ENCODE measurements around the gene AKAP4.

DNA sequence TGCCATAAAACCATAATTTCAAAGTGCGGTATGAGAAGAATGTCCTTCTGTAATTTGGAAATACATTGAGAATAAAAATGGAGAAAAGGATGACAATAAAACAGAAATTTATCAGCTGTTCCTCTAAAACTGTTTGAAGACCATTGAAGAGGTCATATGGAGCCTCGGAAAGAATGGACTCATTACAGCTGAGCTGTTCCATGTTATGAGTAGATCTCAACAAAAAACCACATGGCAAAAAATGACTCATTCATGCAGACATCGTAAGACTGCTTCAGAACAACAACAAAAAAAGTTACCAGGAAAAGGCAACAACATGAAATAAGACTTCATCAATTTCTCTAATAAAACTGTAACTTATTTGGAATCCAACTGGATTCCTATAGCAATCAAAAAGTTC, 39.7 kb downstream of the AKAP4 start:
- TF ChIP-seq EZH2 (IDR thresholded peaks at IDR 0.05; ENCODE audit: borderline replicate concordance, low read depth, low read length, severe bottlenecking), result no peak
- TF ChIP-seq, protein P1, sequence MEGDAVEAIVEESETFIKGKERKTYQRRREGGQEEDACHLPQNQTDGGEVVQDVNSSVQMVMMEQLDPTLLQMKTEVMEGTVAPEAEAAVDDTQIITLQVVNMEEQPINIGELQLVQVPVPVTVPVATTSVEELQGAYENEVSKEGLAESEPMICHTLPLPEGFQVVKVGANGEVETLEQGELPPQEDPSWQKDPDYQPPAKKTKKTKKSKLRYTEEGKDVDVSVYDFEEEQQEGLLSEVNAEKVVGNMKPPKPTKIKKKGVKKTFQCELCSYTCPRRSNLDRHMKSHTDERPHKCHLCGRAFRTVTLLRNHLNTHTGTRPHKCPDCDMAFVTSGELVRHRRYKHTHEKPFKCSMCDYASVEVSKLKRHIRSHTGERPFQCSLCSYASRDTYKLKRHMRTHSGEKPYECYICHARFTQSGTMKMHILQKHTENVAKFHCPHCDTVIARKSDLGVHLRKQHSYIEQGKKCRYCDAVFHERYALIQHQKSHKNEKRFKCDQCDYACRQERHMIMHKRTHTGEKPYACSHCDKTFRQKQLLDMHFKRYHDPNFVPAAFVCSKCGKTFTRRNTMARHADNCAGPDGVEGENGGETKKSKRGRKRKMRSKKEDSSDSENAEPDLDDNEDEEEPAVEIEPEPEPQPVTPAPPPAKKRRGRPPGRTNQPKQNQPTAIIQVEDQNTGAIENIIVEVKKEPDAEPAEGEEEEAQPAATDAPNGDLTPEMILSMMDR (IDR thresholded peaks at IDR 0.05; ENCODE audit: borderline replicate concordance, extremely low read depth, low read length, poor library complexity, severe bottlenecking), result no peak

Measured in DND-41 (cell line).